CD4-positive, alpha-beta T cell treated with Interleukin-15 for 1 hour (primary cell): ENCODE results near the gene CCSER1.

Source experiments
- DNase-seq: peaks from one replicate; pipeline ENCODE4 v3.0.0-alpha.2; 2020

CCSER1 gene

DNA sequence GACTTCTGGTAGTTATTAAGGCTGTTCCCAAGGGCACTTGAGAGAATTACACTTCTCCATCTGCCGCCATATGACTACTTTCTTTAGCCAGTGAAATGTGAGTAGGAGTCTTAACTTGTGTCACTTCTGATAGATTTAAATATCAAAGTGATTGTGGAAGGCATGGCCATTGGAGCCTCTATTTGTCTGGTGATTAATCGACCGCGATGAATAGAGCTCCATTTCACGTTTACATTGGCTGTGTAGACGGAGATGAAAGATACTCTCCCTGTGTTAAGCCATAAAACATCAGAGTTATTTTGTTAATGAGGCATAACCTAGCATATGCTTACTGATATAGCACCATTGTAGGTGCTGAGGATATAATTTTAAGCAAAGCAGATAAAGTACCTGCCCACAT, 852.4 kb downstream of the CCSER1 start:
- DNase-seq, result no peak

DNA sequence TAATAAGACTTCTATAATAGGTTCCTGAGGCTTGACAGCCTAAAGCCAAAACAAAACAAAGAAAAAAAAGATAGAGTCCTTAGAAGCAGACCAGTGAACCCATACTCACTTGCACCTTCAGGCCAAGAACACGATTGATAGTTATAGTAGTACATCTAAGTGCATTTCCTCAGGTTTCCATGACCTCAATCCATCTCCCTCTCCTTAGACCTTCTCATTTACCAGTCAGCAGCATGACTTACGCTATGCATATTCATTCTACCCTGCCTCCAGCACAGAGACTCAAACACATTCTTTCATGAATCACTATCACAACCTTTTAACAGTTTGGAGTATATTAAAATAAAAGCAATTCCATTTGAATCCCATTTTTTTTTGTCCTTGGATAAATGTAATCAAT, 855.6 kb downstream of the CCSER1 start:
- no peak for DNase-seq

DNA sequence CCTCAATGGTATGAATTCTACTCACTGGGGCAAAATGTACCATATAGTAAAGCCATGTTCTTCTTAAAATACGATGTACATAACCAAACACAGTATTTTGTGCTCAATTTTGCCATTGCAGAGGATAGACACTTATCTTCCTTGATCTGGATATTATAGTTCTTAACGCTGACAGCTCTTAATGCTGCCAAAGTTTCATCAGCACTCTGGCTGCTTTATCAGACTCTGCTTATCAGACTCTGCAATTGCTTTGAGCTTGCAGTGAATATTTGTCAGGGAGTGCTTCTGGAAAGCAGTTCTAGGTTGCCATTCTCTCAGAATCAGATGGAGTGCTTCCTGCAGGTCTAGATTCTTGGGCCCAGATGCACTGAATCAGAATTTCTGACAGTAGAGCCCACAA, 863.1 kb downstream of the CCSER1 start:
- DNase-seq, result no peak

DNA sequence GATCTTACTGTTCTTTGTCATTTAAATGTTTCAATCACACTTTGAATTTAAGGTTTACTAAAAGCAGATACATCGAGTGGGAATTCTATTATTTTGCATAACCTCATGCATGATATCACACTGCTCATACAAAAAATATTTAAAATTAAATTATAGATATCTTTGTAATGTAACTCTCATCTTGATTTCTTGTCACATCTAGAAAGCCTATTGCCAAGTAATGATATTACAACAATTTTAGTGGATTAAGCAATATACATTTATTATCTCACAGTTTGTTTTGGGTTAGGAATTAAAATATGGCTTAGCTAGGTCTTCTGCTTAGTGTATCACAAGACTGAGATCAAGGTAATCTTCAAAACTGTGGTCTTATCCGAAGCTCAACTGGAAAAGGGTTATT, 865.0 kb downstream of the CCSER1 start:
- no peak for DNase-seq

DNA sequence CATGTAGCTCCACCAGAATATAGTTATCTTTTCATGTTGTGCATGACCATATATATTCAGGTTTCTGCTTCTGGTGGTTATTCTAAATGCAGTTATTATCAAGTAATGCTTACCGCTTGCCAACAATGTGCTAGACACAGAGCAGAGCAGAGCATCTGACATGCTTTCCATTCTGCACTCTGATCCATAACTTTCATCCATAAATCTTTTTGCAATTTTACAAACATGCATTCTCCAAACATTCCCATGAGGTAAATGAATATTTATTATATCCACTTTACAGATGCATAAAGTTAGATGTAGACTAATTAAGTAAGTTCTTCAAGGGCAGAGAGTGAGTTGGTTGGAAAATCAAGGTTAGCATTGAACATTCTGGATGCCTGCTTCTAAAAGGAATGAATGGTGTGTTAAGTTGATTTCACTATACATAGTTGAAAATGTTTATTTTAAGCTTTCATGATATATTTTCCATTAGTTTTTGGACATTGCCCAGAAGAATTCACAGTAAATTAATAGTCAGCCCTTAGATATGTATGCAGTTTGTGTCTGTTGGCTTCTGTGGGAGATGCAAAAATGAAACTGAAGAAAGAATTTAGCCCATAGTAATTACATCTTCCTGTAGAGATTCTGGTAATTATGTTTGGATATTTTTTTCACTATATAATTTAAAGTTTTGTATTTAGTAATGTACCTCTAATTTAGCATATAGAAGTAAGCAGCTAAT, 867.8 kb downstream of the CCSER1 start:
- DNase-seq, result no peak

DNA sequence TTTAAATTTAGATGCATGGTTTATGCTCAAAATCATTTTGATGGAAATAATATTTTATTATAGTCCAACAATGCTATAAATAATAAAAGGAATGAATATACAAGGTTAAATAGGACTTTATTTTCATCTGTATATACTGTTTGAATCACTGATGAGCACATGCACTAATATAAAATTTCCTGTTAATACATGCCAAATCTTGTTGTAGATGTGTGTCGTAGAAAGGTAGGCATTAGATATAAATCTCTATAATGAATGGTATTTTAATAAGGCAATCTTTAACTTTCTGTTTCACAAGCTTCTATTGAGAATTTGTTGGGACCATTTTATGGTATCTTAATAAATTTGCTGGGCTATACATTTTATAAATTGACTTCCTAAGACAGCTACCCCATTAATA, 868.8 kb downstream of the CCSER1 start:
- DNase-seq, result no peak

DNA sequence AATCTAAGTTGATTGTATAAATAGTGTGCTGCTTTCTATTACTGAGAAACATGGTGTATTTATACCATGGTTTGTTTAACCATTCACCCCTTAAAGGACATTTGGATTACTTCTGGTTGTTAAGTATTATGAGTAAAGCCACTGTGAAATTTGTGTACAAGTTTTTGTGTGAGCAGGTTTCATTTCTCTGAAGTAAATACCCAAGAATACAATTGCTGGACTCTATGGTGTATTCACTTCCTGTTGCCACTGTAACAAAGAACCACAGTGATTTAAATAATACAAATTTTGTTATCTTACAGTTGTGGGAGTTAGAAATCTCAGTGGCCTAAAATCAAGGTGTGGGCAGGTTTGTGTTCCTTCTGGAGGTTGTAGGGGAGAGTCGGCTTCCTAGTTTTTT, 869.6 kb downstream of the CCSER1 start:
- DNase-seq, result no peak

DNA sequence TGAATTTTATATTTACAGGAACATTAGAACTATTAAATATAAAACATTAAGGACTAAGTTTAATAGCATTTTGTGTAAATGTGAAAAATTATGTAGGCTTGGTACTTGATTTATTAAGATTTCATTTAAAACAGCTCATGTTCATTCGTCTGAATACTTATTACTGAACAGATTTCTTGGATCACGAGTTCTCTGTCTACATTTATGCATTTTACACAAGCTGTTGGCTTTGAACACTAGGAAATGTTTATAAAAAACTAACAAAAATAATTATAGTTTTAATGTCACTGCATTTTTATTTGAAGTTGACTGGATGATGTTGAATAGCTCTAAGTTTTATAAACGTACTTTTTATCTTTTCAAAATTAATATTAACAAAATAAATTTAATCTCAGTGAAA, 888.7 kb downstream of the CCSER1 start:
- DNase-seq, result no peak

DNA sequence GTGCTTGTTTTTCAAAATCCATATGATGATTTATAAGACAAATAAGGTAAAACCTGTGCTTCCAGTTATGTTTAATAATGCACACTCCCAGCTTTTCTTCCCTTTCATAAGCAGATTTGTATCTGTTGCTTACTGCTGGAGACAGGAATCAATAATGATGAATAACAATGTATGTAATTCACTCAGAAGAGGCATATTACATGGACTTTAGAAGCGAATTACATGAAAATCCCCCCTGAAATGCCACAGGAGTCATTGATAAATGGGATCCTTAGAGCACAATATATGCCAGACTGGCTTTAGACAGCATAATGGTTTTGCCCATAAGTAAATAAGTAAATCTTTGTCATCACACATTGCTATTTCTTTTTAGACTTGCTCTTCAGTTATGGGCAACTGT, 892.3 kb downstream of the CCSER1 start:
- no peak for DNase-seq

DNA sequence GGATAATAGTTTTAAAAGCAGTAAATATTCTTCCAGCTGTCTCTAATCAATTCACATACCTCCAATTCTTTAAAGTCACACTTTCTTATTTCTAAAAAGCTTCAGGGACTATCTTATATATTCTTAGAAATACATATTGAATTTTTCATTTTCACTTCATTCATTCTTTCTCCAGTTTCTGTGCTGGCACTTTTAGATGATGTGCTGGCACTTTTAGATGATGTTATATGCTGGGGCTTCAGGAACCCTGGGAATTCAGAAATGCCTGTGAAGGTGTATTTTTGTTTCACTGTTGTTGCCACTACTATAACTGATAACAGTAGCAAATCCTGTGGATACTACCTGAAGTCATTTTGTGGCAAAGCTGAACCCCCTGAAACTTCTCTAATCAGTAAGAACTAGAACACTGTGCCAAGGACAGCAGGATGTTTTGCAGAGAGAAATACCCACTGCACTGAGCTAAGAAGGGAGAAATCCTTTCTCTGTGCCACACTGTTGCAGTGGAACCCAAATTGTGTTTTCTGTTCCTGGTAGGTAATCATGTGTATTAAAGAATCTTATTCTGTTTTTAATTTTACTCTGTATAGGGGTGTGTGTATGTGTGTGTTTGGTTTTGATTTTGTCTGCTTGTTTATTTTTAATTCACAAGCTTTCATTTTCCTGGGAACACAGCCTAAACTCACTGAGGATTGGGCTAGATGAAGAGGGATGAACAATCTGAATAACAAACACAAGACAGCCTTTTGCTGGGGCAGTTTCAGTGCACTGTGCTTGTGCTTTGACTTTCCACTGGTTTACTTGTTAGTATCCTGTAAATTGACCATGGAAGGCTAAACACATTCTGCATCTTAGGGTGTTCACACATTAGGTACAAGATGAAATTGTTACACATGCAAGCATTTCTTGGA, 898.3 kb downstream of the CCSER1 start:
- no peak for DNase-seq

DNA sequence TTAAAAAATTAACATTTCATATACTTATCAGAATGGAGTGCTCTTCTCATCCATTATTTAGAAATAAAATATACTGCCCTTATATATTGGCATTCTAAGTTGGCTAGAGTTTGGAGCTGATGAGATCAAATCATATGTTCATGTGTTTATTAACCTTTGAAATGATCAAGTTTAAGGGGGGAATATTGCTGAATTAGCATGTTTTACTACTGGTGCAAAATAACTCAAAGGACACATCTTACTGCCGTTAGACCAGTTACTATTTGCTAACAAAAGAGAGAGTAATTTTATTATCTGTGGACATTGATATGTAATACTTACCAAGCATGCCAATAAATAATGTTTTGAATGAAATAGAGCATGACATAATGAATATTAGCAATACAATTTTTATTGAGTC, 901.0 kb downstream of the CCSER1 start:
- no peak for DNase-seq

DNA sequence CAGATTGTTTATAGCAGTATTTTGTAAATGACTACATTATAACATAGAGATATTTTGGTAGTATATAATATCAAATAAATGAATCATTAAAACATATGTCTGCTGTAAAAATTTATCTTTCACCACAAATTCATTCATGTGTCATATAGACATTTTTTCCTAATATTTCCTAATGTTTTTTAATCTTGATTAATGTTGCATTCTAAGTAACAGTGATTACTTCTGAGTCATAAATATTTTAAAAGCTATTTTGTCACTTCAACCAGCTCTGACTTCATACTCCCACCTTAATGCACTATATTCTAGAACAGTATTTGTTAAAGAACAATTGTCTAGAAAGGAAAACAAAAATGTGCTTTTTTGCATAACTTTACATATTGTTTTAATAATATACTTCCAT, 904.6 kb downstream of the CCSER1 start:
- DNase-seq, result no peak

DNA sequence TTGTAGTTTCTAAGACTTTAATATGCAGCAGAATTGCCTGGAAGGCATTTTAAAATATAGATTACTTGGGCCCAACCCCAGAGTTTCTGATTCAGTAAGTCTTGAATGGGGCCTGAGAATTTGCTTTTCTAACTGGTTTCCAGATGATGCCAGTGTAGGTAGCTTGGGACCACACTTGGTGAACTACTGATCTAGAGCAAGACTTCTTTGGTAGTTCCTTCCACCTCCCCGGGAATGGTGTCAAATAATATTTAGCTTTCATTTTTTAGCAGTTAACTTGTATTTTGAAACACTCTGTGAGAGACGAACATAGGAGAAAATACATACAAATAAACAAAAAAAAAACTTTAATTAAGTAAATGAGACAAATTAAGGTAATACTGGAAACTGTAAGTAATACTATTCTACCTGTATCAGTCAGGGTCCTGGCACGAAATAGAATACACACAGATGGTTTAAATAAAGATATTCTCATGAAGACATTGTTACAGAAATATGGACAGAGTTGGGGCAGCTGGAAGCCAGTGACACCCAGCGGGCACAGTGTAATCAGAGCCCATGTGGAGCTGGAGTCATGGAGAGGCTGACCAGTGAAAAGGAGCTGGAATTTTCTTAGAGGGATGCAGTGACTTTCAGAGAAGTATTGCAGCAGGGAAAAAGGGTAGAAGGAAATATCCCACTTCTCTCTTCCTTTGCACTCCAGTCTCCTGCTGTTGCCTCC, 905.7 kb downstream of the CCSER1 start:
- DNase-seq, result no peak

DNA sequence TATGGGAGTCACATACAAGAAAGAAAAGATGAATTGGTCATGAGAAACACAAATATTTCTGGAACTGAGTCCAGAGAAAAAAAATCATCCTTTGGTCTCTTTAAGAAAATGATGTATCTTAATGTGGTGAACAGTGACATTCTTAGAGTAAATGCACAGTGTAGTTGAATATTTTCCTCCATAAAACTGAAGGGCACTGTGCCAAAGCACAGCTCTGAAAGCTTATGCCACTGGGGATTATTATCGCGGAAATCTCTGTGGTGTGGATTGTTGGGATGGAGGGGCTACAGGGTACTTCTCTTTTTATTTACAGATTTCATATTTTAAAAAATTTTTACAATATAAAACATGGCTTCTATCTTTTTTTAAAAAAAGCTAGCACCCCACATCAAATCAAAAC, 908.1 kb downstream of the CCSER1 start:
- DNase-seq, result no peak

DNA sequence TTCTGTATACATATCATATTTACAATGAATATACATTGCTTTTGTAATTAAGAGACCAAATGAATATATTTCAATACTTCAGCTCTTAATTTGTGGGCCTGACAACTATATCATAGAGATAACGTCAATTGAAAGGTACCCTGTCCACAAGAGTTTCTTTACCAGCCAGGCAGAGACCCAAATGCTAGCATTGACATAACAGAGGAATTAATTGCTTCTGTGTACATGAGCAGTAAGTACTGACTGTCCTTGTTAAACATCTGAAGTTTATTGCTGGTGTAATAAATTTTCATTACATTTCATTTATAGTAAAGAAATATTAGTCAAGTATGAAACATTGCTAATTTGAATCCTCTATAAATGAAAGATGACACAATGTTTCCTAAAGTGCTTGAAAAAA, 910.8 kb downstream of the CCSER1 start:
- DNase-seq, result no peak

DNA sequence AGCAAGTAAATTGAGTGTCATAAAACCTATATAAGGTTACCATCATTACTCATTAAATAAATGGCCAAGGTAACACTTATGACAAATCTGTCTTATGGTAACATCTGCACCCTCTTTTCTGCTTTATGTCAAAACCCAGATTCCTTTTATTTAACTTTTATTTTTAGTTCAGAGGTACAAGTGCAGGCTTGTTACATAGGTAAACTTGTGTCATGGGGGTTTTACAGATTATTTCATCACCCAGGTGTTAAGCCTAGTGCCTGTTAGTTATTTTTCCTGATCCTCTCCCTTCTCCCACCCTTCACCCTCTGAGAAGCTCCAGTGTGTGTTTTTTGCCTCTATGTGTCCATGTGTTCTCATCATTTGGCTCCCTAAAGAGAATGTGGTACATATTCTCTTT, 930.7 kb downstream of the CCSER1 start:
- no peak for DNase-seq

DNA sequence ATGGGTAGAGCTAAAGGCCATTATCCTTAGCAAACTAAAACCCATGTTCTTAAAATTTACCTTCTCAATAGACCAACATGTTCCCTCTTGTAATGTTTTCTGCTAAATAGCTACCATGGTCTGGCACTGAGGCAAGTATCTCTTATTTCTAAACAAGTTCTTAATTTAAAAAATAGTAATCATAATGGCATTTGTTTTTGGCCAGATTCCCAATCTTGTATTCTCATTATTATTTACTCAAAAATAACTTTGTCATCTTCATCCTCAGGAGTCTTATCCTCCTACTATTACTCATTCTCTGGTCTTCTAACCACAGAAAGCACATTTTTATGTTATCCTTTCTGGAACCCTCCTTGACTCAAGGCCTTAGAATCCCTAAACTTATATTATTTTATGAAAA, 931.2 kb downstream of the CCSER1 start:
- DNase-seq, result no peak

DNA sequence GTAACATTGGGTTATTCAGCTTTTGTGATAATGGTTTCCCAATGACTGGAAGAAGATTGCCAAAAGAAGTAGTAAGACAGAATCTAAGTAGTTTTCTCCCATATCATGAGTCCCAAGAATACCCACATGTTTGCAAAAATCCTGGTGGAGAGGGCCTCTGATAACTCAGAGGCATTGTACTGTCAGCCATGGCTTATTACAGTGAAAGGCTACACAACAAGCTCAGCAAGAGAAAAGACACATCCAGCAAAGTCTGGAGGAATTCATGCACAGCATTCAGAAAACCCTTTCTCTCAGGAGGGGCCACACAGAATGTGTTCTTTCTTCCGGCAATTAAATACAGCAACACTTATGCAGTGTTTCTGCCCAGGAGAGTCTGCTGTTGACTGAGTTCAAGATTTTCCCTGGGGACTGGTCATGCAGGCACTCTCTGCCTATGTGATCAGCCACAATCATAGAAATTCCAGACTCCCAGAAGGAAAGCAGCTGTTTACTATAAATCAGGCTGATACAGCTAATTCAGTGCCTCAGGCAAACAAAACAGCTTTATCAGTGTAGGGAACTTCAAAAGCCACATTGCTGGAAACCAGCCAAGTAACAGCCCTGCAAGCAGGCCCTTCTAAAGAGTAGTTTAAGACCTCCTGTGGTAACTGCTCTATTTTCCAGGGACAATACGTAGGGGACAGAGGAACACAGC, 937.1 kb downstream of the CCSER1 start:
- no peak for DNase-seq

DNA sequence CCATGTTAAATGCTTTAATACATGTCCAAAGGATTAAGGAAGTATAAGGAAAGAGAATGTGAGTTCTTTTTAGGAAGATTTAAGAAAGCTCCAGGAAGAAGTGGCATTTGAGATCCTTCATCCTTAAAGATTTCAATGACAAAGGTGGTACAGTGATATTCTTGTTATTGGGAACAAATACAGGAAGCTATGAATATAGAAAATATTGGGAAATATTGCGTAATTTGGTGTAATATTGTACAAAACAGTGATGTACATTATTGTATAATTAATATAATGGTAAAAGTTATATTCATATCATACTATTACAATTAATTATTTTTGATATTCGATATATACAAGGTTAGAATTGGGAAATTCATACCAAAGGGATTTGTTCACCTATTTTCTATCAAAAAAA, 937.9 kb downstream of the CCSER1 start:
- no peak for DNase-seq

DNA sequence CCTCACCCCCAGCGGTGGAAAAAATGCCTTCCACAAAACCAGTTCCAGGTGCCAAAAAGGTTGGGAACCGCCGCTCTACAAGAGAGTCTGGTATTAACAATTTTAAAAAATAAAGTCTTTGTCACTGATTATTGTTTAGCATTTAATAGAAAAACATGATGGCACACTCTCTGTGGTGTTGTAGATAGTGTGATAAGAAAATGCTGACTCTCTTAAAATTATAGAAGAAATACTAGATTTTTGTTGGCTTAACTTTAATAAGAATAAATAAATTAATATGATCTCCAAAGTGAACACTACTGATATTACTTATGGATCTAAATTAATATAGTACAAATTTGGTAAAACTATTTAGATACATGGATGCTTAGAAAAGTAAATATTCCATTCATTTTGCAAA, 943.5 kb downstream of the CCSER1 start:
- DNase-seq, result no peak

DNA sequence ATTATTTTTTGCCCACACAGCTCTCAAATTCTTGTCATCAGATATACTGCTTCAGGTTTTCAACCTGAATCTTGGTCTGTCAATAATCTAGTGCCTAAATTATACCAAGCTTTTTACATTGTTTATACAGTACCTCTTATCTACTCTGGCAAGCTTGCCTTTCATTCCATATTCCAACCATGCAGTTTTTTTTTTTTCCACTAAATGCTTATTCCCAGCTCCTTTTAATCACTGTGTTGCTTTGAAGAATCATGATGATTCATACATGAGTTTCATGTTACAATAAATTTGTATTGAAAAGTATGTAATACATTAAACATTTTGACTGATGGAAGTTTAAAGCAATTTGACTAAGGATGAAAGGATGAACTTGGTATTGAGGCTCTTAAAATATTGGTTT, 949.0 kb downstream of the CCSER1 start:
- DNase-seq, result no peak

DNA sequence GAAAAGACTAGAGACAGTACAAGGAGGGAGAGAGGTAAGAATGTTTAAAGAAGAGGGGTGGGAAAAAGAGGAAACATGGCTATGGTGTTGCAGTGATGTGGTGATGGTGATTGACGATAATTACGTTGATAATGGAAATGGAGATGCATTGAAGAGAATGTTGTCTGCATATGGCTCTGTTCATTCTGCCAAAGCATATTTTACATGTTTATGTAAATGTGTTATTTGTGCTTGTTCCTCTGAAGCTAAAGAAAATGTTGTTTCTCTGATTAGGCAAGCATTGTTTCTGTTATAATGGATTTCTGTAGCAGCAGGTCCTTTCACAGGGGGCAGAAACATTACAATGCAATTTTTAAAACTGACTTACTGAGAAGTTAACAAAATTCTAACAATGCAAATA, 958.8 kb downstream of the CCSER1 start:
- no peak for DNase-seq

DNA sequence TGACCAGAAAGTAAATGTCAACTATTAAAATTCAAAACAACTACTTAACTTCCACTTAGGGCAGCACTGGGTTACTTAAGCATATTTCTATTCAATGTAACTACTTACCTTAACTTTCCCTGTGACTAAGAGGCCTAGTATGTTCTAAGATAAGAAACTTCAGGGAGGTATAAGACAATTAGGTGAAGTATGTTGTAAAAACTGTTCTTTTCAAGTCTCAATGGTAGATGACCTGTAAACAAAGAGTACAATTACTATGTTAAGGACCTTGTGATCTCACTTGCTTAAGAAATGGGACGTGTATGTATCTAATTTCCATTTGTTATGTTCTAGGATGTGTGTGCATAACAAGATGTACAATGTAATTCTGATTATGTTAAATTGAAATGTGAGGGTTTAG, 960.5 kb downstream of the CCSER1 start:
- no peak for DNase-seq
